Hepatocyte (in vitro differentiated cells): ENCODE results near the gene ALK. TPM values are rescaled to one million over a fixed set of nuclear protein-coding genes. Genes with fewer than 3 reads are reported as not detected.

Experiments used
- DNase-seq: peaks from one replicate; pipeline ENCODE4 v3.0.0-alpha.2; 2016; ENCODE audit warnings: low spot score
- H2AFZ ChIP-seq: fragments of 200-600 bp; sonication (generic); 2 replicates; pipeline ENCODE4 v1.6.0; 2016; ENCODE audit warnings: antibody characterized with exemption, mild to moderate bottlenecking
- H3K27ac ChIP-seq: fragments of 200-600 bp; sonication (generic); 2 replicates; pipeline ENCODE4 v1.5.1; 2016; ENCODE audit warnings: mild to moderate bottlenecking
- H3K27me3 ChIP-seq: fragments of 200-600 bp; sonication (generic); 2 replicates; pipeline ENCODE4 v1.6.1; 2016
- H3K36me3 ChIP-seq: fragments of 200-600 bp; sonication (generic); replicated peaks from 2 replicates; pipeline ENCODE4 v1.5.1; 2016; ENCODE audit warnings: low read depth; ENCODE audit not compliant: insufficient read depth
- H3K4me1 ChIP-seq: fragments of 200-600 bp; sonication (generic); 2 replicates; pipeline ENCODE4 v1.5.1; 2016; ENCODE audit warnings: mild to moderate bottlenecking, moderate library complexity; ENCODE audit not compliant: insufficient read depth
- H3K4me2 ChIP-seq: fragments of 200-600 bp; sonication (generic); 2 replicates; pipeline ENCODE4 v1.6.0; 2016
- H3K4me3 ChIP-seq: fragments of 200-600 bp; sonication (generic); 2 replicates; pipeline ENCODE4 v1.5.1; 2016; ENCODE audit warnings: mild to moderate bottlenecking
- H3K79me2 ChIP-seq: fragments of 200-600 bp; sonication (generic); 2 replicates; pipeline ENCODE4 v1.6.0; 2017; ENCODE audit warnings: mild to moderate bottlenecking
- H3K9me2 ChIP-seq: fragments of 200-600 bp; sonication (generic); replicated peaks from 2 replicates; pipeline ENCODE4 v1.6.0; 2017; ENCODE audit warnings: mild to moderate bottlenecking; ENCODE audit not compliant: insufficient read depth
- H3K9me3 ChIP-seq: fragments of 200-600 bp; sonication (generic); 2 replicates; pipeline ENCODE4 v1.5.1; 2016; ENCODE audit warnings: low read depth, mild to moderate bottlenecking
- H4K20me1 ChIP-seq: fragments of 200-600 bp; sonication (generic); 2 replicates; pipeline ENCODE4 v1.6.0; 2016; ENCODE audit warnings: mild to moderate bottlenecking; ENCODE audit not compliant: insufficient read depth, poor library complexity, severe bottlenecking
- CTCF ChIP-seq: fragments of 200-600 bp; sonication (generic); IDR thresholded peaks from 2 replicates; pipeline ENCODE4 v1.5.1; 2016; ENCODE audit warnings: antibody characterized with exemption, mild to moderate bottlenecking; ENCODE audit not compliant: poor library complexity
- EZH2 ChIP-seq: fragments of 200-600 bp; sonication (generic); IDR thresholded peaks from 2 replicates; pipeline ENCODE4 v1.6.1; 2016; ENCODE audit warnings: antibody characterized with exemption, mild to moderate bottlenecking, borderline replicate concordance
- EZH2phosphoT487 ChIP-seq: fragments of 200-600 bp; sonication (generic); IDR thresholded peaks from one replicate; pipeline ENCODE4 v1.6.1; 2018; ENCODE audit warnings: antibody characterized with exemption, mild to moderate bottlenecking, low read depth, moderate library complexity; ENCODE audit not compliant: unreplicated experiment, severe bottlenecking
- WGBS: methylation state at CpG from one replicate; pipeline ENCODE4 v1.1.6; 2016; ENCODE audit warnings: low lambda C conversion rate; ENCODE audit errors: missing lambda C conversion rate; 5-methylcytosine and 5-hydroxymethylcytosine counted together
- polyA plus RNA-seq: library from polyadenylated mRNA; unstranded; fragments of >200 nt; fragmentation: Nextera tagmentation; extraction: Ambion mirVana; gene quantifications from 2 replicates; pipeline ENCODE4 v1.2.1, GENCODE V29; 2016
- total RNA-seq: library from RNA; depleted of rRNA; stranded (reverse); fragments of >200 nt; gene quantifications from 2 replicates; pipeline ENCODE4 v1.2.3, GENCODE V29; 2014

The ALK gene
- total and polyA plus RNA-seq, 2 experiments from 2014 or later = 0.16 to 0.27 TPM

- DNase-seq = no peak
- Histone ChIP-seq H3K4me2 (no peak overlapping the region), H4K20me1 (no peaks in the 10 kb centered on the region), H3K9me3 (no peaks in the 10 kb centered on the region), H2AFZ (no peak overlapping the region), H3K9me2 (no peaks in the 10 kb centered on the region), H3K36me3 (no peaks in the 10 kb centered on the region), H3K4me3 (no peak overlapping the region), H3K79me2 (no peaks in the 10 kb centered on the region), H3K27ac (no peak overlapping the region), H3K27me3 (no peaks in the 10 kb centered on the region), H3K4me1 (no peaks in the 10 kb centered on the region)
- no peak for TF ChIP-seq EZH2phosphoT487
- no peak for TF ChIP-seq EZH2
- no peak for TF ChIP-seq CTCF
Observed at GRCh38 chr2:29676886-29677453, 244.4 kb downstream of the ALK start.

GRCh38 chr2:29664578-29664977 lies 256.8 kb downstream of the ALK start:
- no peaks in the 10 kb centered on the region for H4K20me1 ChIP-seq
- TF ChIP-seq EZH2phosphoT487 (no peak), CTCF (no peak), EZH2 (no peak)
- WGBS = 98% methylated on average over 2 of the region's 2 CpGs

GRCh38 chr2:29663268-29663667 lies 258.1 kb downstream of the ALK start:
- no peaks in the 10 kb centered on the region for H3K36me3 ChIP-seq
- H3K4me1 ChIP-seq = no peaks in the 10 kb centered on the region
- no peaks in the 10 kb centered on the region for H4K20me1 ChIP-seq
- TF ChIP-seq EZH2phosphoT487 (no peak), CTCF (no peak), EZH2 (no peak)
- 80% methylated on average over 3 of the region's 3 CpGs for WGBS
- H3K27ac ChIP-seq = no peak overlapping the region
- no peak overlapping the region for H3K4me2 ChIP-seq
- DNase-seq = no peak
- H3K9me2 ChIP-seq = no peaks in the 10 kb centered on the region
- no peaks in the 10 kb centered on the region for H3K9me3 ChIP-seq
- H3K27me3 ChIP-seq = peaks cover under 1% of the 10 kb centered on the region
- H3K4me3 ChIP-seq = no peak overlapping the region
- H2AFZ ChIP-seq = no peak overlapping the region
- H3K79me2 ChIP-seq = no peaks in the 10 kb centered on the region

More at GRCh38 chr2:29664578-29664977, 256.8 kb downstream of the ALK start:
- no peak overlapping the region for H2AFZ ChIP-seq
- no peaks in the 10 kb centered on the region for H3K9me2 ChIP-seq
- no peaks in the 10 kb centered on the region for H3K4me1 ChIP-seq
- no peaks in the 10 kb centered on the region for H3K27me3 ChIP-seq
- H3K27ac ChIP-seq = no peak overlapping the region
- H3K36me3 ChIP-seq = no peaks in the 10 kb centered on the region
- H3K9me3 ChIP-seq = no peaks in the 10 kb centered on the region
- H3K4me3 ChIP-seq = no peak overlapping the region
- no peak for DNase-seq
- no peaks in the 10 kb centered on the region for H3K79me2 ChIP-seq
- no peak overlapping the region for H3K4me2 ChIP-seq

GRCh38 chr2:29662861-29663260 lies 258.5 kb downstream of the ALK start:
- TF ChIP-seq CTCF (no peak), EZH2 (no peak), EZH2phosphoT487 (no peak)
- Histone ChIP-seq H3K79me2 (no peaks in the 10 kb centered on the region), H3K4me2 (no peak overlapping the region), H2AFZ (no peak overlapping the region), H3K4me1 (no peaks in the 10 kb centered on the region), H3K27me3 (peaks cover 4% of the 10 kb centered on the region), H3K36me3 (no peaks in the 10 kb centered on the region), H4K20me1 (no peaks in the 10 kb centered on the region), H3K9me3 (no peaks in the 10 kb centered on the region), H3K4me3 (no peak overlapping the region), H3K9me2 (no peaks in the 10 kb centered on the region), H3K27ac (no peak overlapping the region)
- no peak for DNase-seq
- WGBS = 81% methylated on average over 2 of the region's 2 CpGs
